Stimulated activated CD8-positive, alpha-beta memory T cell treated with anti-CD3 and anti-CD28 coated beads, Interleukin-7, amount 100 ng/mL, for 48 hours (primary cell): ENCODE measurements around the gene PTPRR.

Experiments used
- DNase-seq, 2 donors: peaks; one replicate each; pipeline ENCODE4 v3.0.0-alpha.2; 2020; ENCODE audit warnings: low read depth in 1 of 2; ENCODE audit errors: extremely low read depth in 1 of 2

PTPRR gene

DNA sequence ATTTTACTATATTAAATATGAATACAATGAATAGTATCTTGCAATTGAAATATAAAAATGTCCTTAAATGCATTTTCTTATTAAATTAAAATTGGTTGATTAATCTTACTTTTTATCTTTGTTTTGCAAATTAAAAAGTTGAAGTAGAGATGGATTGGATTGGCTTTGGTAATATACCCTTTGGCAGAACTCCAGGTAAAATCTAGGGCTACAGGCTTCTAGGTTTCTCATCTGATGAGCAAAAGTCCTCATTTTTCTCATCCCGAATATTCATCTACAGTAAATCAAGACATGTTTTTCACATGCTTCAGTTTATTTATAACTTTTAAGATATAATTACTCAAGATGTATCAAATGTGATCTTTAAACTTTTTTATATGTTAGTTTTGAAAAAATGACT, 2.2 kb downstream of the PTPRR start:
- DNase-seq, result no peak

DNA sequence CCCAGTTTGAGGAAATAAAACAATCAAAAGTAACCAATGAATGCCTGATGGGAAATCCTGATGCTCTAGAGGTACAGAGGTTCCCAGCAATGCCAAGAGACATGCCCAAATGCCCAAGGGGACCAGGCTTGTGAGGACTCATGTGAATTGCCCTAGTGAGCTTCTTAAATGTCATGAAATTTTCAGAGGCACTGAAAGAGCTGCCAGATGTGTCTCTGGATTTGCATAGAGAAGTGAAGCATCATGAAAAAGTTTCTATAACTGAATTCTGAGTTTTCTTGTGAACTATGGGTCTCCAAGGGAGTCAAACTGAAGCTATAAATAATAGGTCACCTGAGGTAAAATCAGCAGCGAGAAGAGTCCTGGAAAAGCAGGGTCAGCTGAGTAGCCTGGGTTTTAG, 9.9 kb downstream of the PTPRR start:
- DNase-seq, result no peak

DNA sequence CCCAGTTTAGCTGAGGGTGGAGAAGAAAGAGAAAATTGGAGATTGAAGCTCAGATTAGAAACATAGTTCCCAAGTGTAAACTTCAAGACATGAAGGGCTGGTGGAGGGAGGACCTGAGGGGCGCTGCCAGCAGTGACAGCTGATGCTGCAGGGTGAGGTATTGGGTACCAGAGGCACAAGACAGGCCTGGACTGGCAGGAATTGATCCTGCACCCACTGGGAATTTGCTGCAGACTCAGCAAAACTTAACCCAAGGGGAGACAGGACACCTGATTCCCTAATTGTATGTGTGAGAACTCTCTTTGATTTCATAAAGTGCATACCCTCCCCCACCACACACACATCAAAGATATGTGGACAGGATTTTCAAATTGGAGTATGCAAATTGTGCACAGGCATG, 11.6 kb downstream of the PTPRR start:
- no peak for DNase-seq

DNA sequence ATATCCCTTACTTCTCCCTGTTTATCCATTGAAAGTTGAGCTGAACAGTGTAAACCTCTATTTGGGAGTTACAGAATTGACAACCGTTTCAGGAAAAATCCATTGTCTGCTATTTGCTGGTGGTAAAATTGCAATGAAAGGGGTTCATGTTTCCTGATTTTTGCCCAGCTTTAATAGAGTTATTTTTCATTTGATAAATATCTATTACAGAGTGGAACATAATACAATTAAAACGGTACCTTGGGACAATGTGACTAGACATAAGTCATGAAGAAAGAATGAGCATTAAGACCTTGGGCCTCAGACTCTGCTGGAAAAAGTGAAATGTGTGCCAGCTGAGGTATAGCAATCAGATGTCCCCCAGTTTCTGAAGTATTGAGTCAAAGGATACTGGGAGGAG, 13.1 kb downstream of the PTPRR start:
- no peak for DNase-seq

DNA sequence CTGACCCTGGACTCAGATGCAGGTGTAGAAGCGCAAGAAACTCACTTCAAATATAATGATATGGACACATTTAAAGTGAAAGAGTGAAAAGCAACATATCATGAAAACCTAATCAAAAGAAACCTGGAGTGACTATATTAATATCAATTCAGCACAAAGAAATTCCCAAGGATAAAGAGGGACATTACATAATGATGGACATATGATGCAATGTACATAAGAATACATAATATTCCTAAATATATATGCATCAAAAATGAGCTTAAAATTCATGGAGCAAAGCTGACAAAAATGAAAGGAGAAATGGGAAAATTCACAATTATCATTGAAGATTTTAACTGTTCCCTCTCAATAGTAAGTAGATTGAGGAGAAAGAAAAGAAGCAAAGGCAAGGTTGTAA, 24.6 kb downstream of the PTPRR start:
- DNase-seq, result no peak

DNA sequence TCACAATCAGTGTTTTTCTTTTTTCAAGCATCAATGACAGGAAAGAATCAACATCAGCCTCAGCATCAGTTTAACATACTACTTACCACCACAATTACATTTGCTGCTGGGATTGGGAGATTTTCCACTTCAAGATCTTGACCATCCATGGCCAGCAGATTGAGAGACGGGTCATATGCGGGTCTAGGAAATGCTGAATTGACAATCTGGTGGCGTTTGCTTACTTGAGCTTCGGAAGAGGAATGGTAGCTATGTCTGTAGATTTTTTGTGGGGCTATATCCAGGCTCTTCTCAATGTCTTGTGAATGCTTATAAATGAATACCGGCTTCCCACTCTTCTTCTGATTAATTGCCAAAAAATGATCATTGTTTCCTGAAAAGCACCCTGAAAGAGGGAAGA, 27.9 kb downstream of the PTPRR start:
- no peak for DNase-seq

DNA sequence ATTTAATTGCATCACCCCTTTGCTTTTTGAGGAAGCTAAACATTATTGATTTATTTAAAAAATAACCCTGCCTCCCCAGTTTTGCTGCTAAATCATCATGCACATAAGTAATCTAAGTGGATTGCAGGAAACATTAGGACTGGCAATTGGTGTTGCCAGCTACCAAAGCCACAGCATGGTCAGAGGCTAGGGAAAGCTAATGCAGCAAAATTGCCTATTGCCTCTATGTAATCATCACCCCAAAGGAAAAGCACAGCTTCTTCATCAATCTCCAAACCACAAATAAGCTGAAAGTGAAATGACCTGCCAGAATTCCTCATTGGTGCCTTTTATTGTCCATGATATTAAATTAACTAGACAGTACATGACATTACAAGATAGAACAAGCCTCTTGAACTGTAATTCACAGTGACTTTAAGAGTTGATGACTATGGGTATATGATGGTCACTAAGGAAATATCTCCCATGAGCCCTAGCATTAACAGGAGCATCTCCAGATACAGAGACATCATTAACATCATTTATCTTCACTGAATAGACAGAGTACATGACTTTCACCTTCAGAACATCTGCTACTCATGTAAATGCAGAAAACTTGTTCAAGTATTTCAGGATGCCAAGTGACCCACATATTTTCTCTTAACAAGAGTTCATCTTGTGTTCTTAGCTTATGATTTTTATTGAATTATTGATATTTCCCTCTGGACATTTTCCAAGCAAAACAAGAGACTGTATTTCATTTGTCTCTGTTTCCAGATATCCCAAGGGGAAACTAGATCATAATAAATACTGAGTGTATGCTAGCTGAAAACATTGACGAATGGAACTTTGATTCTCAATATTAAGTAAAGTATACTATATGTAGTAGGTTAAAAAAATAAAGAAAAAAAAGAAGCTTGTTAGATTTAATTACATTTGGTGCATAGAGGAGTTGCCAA, 29.4 kb downstream of the PTPRR start:
- DNase-seq, result no peak

DNA sequence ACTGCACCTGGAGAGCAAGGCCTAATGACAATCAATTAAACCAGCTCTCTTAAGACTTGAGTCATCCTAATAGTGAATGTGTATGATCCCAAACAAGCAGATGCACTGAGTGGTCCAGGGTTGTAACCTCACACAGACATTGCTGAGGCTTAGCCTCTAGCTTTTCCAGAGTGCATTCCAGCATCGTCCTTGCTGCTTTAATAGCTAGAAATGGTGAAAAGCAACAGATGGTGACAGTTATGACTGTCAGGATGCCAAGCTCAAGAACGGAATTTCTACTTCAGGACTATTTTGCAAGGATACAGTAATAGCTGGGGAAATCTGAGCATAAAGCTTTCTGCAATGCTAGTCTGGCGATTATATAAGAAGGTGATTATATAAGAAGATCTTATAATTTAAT, 34.6 kb downstream of the PTPRR start:
- no peak for DNase-seq

DNA sequence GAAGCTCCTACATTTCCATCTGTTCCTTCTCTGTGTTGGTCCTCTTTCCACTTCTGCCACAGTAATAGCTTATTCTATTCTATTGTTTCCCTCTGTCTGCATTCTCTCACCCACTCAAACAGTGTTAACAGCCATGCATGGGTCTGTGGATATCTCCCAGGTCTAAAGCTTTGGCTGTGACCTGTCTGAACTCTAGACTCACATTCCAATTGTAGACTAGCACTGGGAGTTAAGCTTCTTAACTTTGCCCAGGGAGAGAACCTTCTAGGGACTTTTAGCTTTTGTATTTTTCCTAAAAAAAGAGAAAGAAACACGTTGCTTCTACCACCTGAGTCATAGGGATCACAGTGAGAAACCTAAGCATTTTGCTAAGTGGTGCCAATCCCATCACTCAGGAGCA, 36.7 kb downstream of the PTPRR start:
- DNase-seq, result no peak

DNA sequence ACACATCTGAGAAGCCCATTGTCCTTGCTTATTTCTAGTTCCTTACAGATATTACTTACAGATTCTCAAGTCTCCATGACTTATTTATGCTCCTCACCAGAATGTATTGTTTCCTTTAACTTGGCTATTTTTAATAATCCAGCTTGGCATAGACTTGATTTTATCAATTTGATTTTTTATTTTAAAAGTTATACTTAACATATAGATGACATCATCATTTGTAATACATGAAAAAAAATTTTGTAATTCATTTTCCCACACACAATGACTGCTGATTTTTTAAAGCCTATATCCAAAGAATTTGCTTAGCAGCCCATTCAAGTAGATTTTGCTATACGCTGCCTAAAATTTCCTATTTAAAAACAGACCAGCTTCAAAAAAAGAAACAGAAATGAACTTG, 39.8 kb downstream of the PTPRR start:
- no peak for DNase-seq

DNA sequence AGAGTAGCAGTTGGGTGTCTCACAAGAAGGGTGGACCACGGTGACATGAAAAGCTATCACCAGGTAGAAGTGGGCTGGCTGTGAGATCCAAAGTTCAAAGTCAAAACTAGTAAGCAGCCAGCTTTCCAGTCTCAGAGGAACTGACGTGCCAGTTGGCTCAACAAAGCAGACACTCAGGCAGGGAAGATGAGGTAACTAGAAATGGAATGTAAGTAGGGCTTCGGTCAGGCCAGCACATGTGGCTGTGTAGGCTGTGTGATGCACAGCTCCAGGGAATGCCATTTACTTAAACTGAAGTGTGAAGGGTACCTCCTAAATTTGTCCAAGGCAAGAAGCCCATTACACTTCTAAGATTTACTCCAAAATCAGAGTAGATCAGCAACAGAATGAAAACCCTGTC, 43.6 kb downstream of the PTPRR start:
- DNase-seq, result no peak

DNA sequence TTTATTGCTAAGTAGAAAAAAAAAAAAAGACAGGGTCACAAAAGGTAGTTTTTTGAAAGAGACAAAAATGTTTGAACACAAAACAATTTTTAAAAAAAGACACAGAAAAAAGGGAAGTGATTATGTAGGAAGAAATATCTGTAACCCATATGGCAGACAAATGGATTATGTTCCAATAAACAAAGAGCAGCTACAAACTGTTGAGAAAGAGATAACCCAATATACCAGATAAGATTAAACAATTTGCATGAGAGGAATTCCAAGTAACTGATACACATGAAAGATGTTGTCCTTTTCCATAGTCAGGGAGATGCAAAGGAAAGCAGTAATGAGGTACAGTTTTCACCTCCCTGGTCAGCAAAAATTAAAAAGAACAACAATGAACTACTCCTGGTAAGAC, 44.9 kb downstream of the PTPRR start:
- no peak for DNase-seq

DNA sequence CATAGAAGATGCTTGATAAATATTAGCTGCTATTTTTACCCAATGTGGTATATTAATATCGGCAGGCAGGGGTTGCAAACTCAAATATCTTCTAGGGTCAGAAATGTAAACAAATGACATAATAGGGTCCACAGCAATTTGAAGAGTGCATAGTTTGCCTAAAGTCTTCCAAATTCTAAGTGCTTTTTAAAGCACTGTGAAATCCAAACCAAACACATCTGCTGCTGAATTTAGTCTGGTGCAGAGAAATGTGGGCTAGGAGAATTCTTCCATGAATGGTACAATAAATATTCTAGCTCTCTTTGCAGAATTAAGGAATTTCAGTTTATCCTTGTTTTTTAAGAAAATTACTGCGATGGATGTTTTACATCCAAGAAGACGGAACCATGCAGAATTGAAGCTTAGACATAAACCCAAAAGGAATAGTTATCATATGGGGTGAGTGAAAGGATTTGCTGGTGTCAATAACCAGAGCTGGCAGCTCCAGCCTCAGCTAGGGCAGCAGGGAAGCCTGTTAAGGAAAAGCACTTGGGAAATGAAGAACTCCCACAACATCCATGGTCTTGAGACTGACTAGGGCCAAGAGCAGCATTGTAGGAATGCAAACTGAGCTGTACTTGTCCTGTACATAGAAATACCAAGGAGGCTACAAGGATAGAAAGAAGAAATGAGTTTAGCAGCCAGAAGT, 65.5 kb downstream of the PTPRR start:
- DNase-seq, result no peak

DNA sequence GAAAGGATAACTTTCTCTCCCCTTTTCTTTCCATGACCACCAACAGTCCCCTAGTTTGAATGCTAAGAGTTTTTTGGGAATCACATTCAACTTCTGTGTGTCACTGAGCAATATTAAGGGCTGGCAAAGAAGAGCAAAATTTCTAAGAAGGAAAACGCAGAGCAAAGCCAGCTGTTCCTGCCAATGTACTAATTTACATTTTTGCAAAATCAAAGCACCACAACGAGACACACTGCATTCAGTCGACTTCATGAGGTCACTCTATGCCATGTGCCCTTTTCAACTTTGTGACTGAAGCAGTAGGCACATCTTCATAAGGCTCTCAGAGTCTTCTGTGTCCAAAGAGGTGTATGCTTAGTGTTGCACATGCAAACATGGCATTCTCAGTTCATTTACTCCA, 66.4 kb downstream of the PTPRR start:
- DNase-seq, result no peak

DNA sequence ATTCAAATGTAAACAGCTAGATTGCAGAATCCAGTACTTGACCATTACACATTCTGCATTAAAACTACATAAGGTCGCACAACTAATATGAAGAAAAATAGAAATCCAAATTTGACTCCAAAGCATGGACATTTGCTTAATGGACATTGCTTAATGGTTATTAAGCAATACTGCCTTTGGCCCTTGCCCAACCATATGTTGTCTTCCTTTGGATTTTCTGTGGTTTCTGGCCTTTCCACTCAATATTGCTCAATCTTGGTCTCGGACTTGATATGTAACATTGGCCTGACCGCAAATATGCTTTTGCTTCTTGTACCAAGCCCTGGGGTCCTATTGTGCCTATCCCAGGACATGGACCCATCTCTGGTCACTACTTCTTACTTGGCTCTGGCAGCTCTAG, 67.2 kb downstream of the PTPRR start:
- DNase-seq, result no peak

DNA sequence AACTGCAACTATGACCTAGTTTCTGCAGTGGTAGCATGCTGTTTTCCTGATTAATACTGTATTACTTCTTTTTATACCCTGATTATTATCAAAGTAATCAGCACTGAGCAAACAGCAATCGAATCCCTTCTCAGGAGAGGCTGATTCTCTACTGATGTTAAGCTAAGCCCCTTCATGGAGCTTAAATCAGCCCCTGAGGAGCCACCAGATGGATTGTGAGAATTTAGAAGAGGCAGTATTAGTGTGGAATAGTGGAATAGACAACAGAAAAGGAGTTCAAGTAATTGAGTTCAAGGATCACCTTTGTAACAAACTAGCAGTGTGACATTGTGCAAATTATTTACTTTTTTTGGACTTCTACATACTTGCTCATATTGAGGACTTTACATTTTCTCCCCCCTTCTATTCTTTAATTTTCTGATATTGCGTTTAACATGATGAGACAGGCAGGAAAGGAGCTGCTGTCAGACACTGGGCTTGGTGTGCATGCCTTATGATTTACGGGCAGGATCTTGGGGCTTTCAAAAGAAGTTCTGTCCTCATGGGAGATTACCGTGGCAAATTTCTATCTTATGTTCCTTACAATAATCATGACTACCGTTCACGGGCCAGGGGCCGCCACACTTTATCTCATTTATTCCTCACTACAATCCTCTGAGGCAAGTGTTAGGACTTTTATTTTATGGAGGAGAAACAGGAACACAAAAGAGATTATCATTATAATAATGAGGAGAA, 68.0 kb downstream of the PTPRR start:
- DNase-seq, result no peak

DNA sequence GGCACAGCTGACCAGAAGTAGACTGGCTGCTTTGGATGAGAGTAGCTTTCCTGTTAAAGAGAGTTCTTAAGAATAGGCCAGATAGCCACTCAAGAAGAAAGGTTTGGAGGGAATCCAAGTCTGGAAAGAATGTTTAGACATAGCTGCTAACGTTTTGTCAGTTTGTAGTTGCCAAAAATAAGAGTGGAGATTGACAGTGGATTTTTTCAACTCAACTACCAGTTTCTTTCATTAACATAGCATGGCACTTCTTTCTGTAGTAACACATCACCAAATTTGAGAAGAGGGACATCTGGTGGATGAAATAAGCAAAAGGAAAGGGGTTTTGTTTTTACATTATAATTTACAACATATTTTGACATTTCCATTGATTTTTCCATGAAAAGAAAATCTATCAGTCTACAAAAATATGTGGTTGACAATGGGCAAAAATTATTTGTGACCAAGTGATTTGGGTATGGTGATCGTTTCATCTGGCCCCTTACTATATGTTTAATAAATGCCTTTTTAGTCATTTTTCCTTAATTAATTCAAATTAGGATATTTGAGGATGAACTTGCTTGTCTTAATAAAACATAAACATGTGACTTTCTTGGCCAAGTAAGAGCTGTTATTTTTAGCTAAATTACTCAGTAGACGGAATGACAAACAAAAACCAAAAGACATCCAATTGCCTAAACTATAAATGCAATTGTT, 71.1 kb downstream of the PTPRR start:
- DNase-seq, result no peak

DNA sequence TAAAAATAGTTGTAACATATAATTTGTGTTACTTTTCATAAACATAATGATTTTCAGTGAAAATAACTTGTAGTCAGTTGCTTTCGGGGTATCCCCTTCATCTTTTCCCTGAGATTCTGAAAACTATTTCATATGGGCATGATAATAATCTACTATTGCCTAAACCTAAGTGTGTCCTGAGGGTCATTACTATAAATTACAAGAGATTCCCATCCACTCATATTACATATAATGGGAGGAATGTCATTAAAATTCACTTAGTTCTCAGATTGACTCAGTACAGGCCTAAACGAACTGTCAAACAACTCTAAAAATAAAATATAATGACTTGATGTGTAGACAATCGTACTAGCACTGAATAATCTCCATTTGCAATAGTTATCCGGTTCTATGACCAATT, 72.7 kb downstream of the PTPRR start:
- no peak for DNase-seq

DNA sequence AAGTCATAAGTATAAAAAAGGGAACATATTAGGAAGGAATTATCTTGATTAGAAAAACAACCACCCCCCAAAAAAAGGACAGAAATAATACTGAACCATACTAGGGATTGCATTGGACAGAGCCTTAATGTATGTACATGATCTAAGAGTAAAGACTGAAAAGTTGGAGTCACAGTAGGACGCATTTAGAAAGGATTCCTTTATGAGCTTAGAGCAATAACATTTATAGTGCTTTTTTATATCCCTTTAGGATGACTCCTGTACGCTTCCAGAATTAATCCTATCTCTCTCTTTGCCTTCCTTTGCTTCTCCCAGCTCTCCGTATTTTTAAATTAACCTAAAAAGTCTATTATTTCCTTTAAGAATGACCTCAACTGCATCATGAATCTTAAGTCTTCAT, 75.3 kb downstream of the PTPRR start:
- no peak for DNase-seq

DNA sequence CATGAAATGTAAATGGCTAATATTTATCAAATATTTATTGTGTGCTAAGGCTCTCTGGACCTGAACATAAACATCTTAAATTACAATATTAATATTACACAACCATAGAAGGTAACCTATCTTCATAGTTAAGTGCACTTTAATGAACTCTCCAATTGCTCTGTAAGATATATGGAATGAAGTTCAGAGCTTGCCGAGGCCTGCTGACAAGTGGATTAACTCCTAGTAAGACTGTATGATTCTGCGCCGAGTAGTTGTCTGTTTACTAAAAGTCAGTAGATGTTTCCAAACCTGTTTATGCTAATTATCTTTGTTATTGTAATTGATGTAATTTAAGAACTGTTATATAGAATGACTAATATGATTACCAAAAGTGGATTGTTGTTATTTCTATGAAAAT, 77.2 kb downstream of the PTPRR start:
- no peak for DNase-seq

DNA sequence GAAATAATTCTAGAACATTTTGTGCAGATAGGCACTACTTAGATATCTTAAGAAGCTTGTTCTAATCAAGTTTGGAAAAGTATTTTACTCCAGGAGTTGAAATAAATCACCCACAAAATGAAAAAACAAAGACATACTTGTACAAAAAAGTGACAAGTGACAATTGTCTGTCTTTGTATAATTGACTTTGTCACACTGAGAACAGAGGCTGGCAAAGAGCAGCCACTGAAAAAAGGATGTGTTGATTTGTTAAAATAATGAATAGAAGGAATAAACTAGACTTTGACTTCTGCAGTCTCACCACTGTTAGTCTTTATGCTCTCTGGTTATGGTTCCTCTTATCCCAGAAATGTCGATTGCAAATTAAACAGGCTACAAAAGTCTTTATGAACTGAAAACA, 77.6 kb downstream of the PTPRR start:
- no peak for DNase-seq
